Muscle of back (tissue), 11 donors: ENCODE data around the gene KAZN. TPM values are rescaled to one million over a fixed set of nuclear protein-coding genes. Genes with fewer than 3 reads are reported as not detected.
A peak's percentile ranks its signal among the peaks of the same experiment; 100 is the strongest.
"Not testable (repeated sequence)": the region's sequence is repeated elsewhere in the genome, so short reads cannot be mapped to it uniquely, and the experiment has no call there.

ENCODE experiments used
- DNase-seq, 3 donors: peaks; one replicate each; pipeline versions ENCODE4 v3.0.0 to v3.0.0-alpha.2; 2013
- polyA plus RNA-seq, 10 donors: library from polyadenylated mRNA; unstranded; fragments of 120-200 nt; gene quantifications; one replicate each; pipeline ENCODE4 v1.2.1, GENCODE V29; 2013; ENCODE audit not compliant: insufficient read length in 10 of 10

Gene KAZN
- polyA plus RNA-seq, 10 donors = 10.8 to 16.9 (median 13.7) TPM

GRCh38 chr1:15128520-15129313, 530.2 kb downstream of the KAZN start:
- DNase-seq = peak; percentile 61 to 83 (median 71)

- no peak for DNase-seq
Measured at GRCh38 chr1:15129944-15130343, 531.5 kb downstream of the KAZN start.

- DNase-seq = no peak
Measured at GRCh38 chr1:15130607-15131006, 532.1 kb downstream of the KAZN start.

- no peak for DNase-seq
Measured at GRCh38 chr1:15132965-15133364, 534.5 kb downstream of the KAZN start.

- no peak for DNase-seq
Measured at GRCh38 chr1:15134285-15134684, 535.8 kb downstream of the KAZN start.

GRCh38 chr1:15135604-15136003, 537.1 kb downstream of the KAZN start:
- not testable (repeated sequence) for DNase-seq

- no peak for DNase-seq
Measured at GRCh38 chr1:15137809-15138208, 539.3 kb downstream of the KAZN start.

GRCh38 chr1:15139654-15140350, 541.3 kb downstream of the KAZN start:
- no peak for DNase-seq

GRCh38 chr1:15141935-15142539, 543.6 kb downstream of the KAZN start:
- peak; percentile 30 to 57 (median 50) for DNase-seq

GRCh38 chr1:15145327-15145726, 546.8 kb downstream of the KAZN start:
- no peak for DNase-seq

- no peak for DNase-seq
Measured at GRCh38 chr1:15146142-15146680, 547.7 kb downstream of the KAZN start.

- DNase-seq = no peak
Measured at GRCh38 chr1:15146971-15147376, 548.5 kb downstream of the KAZN start.

GRCh38 chr1:15148004-15148403, 549.5 kb downstream of the KAZN start:
- DNase-seq = no peak

GRCh38 chr1:15148475-15148874, 550.0 kb downstream of the KAZN start:
- DNase-seq = no peak

GRCh38 chr1:15148941-15149340, 550.5 kb downstream of the KAZN start:
- DNase-seq = no peak

GRCh38 chr1:15150376-15150775, 551.9 kb downstream of the KAZN start:
- no peak for DNase-seq

- peak in 1 of 3 donors; percentile 36 for DNase-seq
Measured at GRCh38 chr1:15151377-15151806, 552.9 kb downstream of the KAZN start.

- no peak for DNase-seq
Measured at GRCh38 chr1:15151871-15152270, 553.4 kb downstream of the KAZN start.

GRCh38 chr1:15152318-15153183, 554.1 kb downstream of the KAZN start:
- DNase-seq = peak; percentile 86 to 95 (median 88)

- DNase-seq = peak; percentile 51 to 91 (median 77)
Measured at GRCh38 chr1:15153184-15153841, 554.8 kb downstream of the KAZN start, which contains the start of gene TMEM51. TSS of gene TMEM51 (plus strand) at chr1:15153747. CDS start at chr1:15215088, 61,341 bp downstream.
